ENCODE results near the gene CPT1B.
A peak's percentile ranks its signal among the peaks of the same experiment; 100 is the strongest.
"Not testable (repeated sequence)": the region's sequence is repeated elsewhere in the genome, so short reads cannot be mapped to it uniquely, and the experiment has no call there.

Gene CPT1B

DNA sequence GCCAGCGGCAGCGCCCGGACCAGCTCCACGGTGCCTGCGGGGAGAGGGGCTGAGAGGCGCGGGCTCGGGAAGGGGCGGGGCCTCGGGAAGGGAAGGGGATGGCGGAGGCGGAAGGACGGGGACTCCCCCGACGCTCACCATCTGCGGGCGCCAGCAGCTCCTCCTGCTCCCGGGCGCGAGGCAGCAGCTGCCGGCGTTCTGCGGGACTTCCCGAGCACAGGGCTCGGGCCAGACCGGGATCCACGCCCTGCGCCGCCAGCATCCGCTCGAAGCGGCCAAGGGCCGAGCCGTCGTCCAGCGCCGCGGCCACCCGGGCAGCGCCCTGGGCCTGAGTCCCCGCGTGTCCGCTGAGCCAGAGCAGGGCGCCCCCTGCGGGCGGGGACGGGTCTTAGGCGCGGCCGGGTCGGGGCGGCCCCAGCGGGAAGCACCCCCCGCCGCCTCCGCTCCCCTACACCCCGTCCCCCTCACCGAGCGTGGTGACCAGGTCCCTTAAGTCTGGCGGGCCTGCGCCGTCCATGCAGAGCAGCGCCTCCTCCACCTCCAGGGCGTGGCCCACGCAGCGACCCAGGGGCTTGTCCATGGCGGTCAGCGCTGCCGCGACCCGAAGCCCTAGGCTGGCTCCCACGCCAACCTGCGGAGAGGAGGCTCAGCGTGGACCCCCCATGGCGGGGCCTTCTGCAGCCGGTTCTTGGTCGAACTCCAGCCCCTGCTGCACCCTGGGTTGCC lies 52.0 kb downstream of the CPT1B start:
- peak; percentile 81 for DNase-seq

- DNase-seq = no peak
Observed at GRCh38 chr22:50525858-50526107, 52.4 kb downstream of the CPT1B start.

DNA sequence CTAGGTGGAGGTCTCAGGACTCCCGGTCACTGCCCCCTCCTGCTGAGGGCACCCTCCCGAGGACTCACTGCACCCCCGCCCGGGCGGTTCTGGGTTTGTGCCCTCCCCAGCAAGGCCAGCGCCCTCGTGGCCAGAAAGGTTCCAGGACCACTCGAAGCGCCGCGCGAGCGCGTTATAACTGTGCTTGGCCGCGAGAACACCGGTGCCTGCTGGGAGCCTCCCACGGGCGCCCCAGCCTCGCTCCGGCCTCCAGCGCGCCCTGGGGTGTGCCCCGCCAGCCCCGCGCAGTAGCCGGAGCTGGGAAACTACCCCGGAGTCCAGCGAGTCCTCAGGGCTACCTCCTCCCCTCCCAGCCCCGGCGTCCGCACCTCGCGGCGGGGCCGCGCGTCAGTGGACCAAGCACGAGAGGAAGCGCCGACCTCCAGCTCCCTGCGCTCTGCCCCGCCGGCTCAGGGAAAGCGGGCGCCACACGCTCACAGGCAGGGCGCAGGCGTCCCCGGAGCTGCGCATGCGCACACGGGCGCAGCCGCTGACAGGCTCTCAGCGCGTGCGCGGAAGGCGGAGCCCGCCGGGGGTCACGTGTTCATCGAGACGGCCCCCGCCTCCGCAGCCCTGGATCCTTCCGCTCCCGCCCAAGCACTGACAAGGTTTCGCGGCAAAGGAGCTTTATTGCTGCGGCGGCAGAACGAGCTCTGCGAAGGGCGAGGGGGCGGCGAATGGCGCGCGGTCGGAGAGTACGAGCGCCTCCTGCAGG lies 52.9 kb downstream of the CPT1B start, which contains the start of gene SCO2:
SCO2 (minus strand) TSS at position 495 of the 754 bp plus-strand sequence. CDS start 1,187 bp downstream, outside the sequence.
- peak; percentile 97 for DNase-seq

- DNase-seq = no peak
Observed at GRCh38 chr22:50524676-50525103, 53.5 kb downstream of the CPT1B start.

GRCh38 chr22:50523806-50524675 lies 54.2 kb downstream of the CPT1B start:
- DNase-seq = no peak

DNA sequence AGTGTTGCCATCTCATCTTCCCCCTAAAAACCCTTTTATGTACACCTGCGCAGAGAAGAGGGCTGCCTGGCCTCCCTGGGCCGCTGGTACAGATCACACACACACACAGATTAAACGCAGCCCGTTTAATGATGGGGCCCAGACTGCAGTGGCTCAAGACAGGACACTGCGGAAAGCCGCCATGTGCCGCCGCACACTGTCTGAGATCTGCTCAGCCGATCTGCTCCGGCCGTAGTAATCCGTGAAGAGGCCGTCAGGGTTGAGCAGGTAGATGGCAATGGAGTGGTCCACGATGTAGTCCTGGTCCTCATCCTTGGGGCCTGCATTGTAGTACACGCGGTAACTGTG lies 54.8 kb downstream of the CPT1B start:
- DNase-seq = no peak

DNA sequence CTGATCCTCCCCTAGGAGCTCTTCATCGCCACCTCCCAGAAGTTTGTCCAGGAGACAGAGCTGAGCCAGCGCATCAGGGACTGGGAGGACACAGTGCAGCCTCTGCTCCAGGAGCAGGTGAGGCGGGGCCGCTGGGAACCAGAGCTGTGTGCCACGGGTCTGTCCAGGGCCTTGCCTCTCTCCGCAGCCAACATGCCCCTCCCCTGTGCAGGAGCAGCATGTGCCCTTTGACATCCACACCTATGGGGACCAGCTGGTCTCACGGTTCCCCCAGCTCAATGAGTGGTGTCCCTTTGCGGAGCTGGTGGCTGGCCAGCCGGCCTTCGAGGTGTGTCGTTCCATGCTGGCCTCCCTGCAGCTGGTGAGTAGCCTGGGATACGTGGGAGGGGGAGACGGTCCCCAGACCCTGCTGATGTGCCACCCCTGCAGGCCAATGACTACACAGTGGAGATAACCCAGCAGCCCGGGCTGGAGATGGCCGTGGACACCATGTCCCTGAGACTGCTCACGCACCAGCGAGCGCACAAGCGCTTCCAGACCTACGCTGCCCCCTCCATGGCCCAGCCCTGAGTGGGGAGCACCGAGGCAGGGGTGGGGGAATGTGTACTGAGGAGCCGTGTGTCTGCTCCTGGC lies 55.3 kb downstream of the CPT1B start:
- DNase-seq = no peak

GRCh38 chr22:50522208-50522805 lies 55.9 kb downstream of the CPT1B start:
- no peak for DNase-seq

- DNase-seq = no peak
Observed at GRCh38 chr22:50521710-50522109, 56.5 kb downstream of the CPT1B start.

DNA sequence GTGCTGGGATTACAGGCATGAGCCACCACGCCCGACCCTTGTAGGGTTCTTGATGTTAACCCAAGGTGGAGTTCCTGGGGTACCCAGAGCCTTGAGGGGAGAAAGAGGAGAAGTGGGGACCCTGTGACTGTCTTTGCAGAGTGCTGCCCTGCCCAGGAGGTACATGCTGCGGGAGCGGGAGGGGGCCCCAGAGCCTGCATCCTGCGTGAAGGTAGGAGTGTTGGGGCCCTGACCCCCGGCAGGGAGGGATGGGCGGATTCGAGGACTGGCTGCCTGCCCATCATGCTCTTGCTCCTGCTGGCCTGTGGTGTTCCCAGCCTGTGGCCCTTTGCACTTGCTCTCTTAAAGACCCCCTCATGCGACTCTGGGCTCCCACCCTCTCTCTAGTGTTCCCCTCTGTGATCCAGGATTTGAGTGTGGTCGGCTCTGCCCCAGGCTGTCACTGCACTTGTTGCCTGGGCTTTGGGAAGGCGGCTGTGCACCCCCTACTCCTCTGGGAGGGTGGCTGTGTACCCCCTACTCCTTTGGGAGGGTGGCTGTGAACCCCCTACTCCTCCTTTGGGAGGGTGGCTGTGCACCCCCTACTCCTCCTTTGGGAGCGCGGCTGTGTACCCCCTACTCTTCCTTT lies 57.3 kb downstream of the CPT1B start:
- DNase-seq = no peak

DNA sequence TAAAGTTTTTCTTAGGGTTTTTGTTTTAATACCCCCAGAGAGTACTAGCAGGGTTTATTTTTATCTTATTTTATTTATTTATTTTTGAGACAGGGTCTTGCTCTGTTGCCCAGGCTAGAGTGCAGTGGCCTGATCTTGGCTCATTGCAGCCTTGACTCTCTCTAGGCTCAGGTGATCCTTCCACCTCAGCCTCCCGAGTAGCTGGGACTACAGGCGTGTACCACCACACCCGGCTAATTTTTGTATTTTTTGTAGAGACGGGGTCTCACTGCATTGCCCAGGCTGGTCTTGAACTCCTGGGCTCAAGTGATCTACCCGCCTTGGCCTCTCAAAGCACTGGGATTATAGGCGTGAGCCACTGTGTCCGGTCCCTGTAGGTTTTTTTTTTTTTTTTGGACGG lies 58.0 kb downstream of the CPT1B start:
- not testable (repeated sequence) for DNase-seq

DNA sequence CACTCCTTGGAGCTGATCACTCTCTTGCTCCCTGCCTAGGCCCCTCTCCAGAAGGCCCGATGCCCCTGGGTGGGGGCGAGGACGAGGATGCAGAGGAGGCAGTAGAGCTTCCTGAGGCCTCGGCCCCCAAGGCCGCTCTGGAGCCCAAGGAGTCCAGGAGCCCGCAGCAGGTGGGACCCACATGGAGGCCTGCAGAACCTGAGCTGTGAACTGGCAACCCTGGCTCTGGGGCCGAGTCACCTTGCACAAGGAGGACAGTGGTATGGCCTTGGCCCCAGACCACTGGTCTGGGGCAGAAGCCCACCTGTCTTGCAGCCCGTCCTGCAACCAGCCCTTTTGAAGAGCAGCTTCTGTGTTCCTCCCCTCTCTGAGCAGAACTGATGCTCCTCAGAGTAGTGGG lies 59.1 kb downstream of the CPT1B start:
- no peak for DNase-seq
